Measurements from ENCODE around the gene UBIAD1. TPM values are rescaled to one million over a fixed set of nuclear protein-coding genes. Genes with fewer than 3 reads are reported as not detected.
"Not testable (repeated sequence)": the region's sequence is repeated elsewhere in the genome, so short reads cannot be mapped to it uniquely, and the experiment has no call there.

UBIAD1 gene
- total RNA-seq, 1 donor from 2014 or later, result 10.5 TPM

DNA sequence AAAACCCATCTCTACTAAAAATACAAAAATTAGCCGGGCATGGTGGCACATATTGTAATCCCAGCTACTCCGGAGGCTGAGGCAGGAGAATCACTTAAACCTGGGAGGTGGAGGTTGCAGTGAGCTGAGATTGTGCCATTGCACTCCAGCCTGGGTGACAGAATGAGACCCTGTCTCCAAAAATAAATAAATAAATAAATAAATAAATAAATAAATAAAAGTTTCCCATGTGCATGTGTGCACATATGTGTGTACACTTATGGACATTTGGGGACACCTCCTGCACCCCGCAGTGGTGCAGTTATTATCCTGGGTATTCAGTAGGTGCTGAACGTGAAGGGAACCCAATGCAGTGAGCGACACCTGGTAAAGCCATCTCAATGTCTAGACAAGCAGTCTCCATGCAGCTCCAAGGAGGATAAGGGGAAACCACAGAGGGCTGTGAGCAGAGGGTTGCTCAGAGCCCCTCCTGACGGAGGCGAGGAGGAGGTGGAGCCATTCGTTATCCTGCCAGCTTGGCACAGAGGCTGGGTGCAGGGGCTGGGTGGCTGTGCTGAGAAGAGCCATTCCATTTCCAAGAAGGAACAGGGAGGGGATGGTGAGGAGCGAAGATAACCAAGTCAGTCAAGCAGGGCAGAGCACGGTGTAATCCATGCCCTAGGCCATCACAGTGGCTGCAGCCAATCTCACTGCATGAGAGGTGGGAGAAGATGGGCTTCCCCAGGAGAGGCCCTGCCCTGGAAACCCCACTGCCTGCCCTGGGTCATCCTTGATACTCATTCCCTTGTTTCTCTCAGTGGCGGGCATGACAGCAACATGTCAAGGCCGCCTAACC, 25.6 kb downstream of the UBIAD1 start:
- H3K4me1 ChIP-seq, result no peaks in the 10 kb centered on the region
- intact Hi-C loops (cut with DNase I), result no loop called here
- no peaks in the 10 kb centered on the region for H3K9me3 ChIP-seq
- TF ChIP-seq, protein P1, sequence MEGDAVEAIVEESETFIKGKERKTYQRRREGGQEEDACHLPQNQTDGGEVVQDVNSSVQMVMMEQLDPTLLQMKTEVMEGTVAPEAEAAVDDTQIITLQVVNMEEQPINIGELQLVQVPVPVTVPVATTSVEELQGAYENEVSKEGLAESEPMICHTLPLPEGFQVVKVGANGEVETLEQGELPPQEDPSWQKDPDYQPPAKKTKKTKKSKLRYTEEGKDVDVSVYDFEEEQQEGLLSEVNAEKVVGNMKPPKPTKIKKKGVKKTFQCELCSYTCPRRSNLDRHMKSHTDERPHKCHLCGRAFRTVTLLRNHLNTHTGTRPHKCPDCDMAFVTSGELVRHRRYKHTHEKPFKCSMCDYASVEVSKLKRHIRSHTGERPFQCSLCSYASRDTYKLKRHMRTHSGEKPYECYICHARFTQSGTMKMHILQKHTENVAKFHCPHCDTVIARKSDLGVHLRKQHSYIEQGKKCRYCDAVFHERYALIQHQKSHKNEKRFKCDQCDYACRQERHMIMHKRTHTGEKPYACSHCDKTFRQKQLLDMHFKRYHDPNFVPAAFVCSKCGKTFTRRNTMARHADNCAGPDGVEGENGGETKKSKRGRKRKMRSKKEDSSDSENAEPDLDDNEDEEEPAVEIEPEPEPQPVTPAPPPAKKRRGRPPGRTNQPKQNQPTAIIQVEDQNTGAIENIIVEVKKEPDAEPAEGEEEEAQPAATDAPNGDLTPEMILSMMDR (IDR thresholded peaks at IDR 0.05), result no peak
- peaks cover 28% of the 10 kb centered on the region for H3K36me3 ChIP-seq
- H3K27me3 ChIP-seq (ENCODE audit: low read depth), result no peaks in the 10 kb centered on the region
- ATAC-seq (no peak), DNase-seq (no peak)
- no peak overlapping the region for H3K4me3 ChIP-seq
- no peak overlapping the region for H3K27ac ChIP-seq

DNA sequence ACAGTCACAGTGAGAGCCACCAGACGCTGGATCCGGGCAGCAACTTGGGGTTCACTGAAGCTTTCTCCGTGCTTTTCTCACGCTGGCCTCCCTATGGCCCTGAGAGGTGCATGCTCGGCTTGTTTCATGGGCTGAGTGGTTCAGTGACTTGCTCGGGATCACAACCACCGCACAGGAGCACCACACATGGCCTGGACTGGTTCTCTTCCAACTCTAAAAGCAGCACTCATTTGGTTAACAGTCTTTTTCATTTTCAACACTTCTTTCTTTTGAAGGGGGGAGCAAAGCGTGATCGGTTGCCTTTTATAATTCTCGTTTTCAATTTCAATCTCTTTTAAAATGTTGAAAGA, 26.2 kb downstream of the UBIAD1 start:
- TF ChIP-seq, protein P1 (IDR thresholded peaks at IDR 0.05), result no peak
- Histone ChIP-seq H3K36me3 (peaks cover 22% of the 10 kb centered on the region), H3K9me3 (no peaks in the 10 kb centered on the region), H3K27ac (no peak overlapping the region), H3K27me3 (ENCODE audit: low read depth) (no peaks in the 10 kb centered on the region), H3K4me1 (no peaks in the 10 kb centered on the region), H3K4me3 (no peak overlapping the region)
- DNase-seq (no peak), ATAC-seq (no peak)
- intact Hi-C loops (cut with DNase I), result no loop called here

DNA sequence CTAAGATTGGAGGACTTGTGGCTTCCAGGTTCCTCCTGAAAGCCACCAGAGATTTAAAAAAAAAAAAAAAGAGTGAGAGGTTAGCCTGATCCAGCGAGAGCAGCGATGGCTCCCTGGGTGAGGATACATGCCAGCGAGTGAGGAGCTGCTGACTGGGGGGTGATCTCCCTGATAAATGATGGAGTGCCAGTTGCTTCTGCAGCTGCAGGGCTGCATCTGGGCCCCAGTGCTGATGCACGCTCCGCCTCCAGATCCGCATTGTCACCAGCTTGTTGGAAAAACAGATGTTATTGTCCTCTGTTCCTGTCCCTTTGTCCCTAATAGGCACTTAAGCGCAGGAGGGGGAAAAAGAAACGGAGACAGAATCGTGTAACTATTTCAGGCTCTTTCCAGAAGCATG, 28.6 kb downstream of the UBIAD1 start:
- H3K9me3 ChIP-seq, result no peaks in the 10 kb centered on the region

DNA sequence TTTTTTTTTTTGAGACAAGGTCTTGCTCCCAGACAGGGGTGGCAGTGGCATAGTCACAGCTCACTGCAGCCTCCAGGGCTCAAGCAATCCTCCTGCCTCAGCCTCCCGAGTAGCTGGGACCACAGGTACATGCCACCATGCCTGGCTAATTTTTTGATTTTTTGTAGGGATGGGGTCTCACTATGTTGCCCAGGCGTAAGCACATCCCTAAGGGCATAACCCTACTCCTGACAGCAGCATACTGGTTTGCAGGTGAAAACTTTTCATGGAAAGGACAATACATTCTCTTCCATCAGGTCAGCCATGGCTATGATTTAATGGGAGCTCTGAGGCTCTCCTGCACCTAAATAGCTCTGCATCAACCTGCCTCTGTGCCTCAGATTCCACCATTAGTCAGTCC, 29.4 kb downstream of the UBIAD1 start:
- Histone ChIP-seq H3K4me3 (no peak overlapping the region), H3K36me3 (no peaks in the 10 kb centered on the region), H3K27ac (no peak overlapping the region), H3K4me1 (no peaks in the 10 kb centered on the region), H3K9me3 (no peaks in the 10 kb centered on the region), H3K27me3 (ENCODE audit: low read depth) (no peaks in the 10 kb centered on the region)
- no peak for DNase-seq
- intact Hi-C loops (cut with DNase I), result no loop called here
- TF ChIP-seq, protein P1 (IDR thresholded peaks at IDR 0.05), result no peak
- no peak for ATAC-seq

More for the DNA sequence above, 28.6 kb downstream of the UBIAD1 start:
- H3K4me1 ChIP-seq, result no peaks in the 10 kb centered on the region
- H3K4me3 ChIP-seq, result no peak overlapping the region
- no peaks in the 10 kb centered on the region for H3K27me3 ChIP-seq (ENCODE audit: low read depth)
- TF ChIP-seq, protein P1 (IDR thresholded peaks at IDR 0.05), result no peak
- no peak overlapping the region for H3K27ac ChIP-seq
- ATAC-seq (no peak), DNase-seq (no peak)
- intact Hi-C loops (cut with DNase I), result no loop called here
- H3K36me3 ChIP-seq, result no peaks in the 10 kb centered on the region

DNA sequence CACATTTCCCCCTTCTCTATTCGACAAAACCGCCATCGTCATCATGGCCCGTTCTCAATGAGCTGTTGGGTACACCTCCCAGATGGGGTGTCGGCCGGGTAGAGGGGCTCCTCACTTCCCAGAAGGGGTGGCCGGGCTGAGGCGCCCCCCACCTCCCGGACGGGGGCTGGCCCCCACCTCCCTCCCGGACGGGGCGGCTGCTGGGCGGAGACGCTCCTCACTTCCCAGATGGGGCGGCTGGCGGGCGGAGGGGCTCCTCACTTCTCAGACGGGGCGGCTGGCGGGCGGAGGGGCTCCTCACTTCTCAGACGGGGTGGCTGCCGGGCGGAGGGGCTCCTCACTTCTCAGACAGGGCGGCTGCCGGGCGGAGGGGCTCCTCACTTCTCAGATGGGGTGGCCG, 32.5 kb downstream of the UBIAD1 start:
- H3K36me3 ChIP-seq; H3K4me1 ChIP-seq; H3K27ac ChIP-seq; ATAC-seq; intact Hi-C loops (cut with DNase I); H3K27me3 ChIP-seq (ENCODE audit: low read depth); H3K9me3 ChIP-seq; H3K4me3 ChIP-seq; DNase-seq: not testable (repeated sequence)

DNA sequence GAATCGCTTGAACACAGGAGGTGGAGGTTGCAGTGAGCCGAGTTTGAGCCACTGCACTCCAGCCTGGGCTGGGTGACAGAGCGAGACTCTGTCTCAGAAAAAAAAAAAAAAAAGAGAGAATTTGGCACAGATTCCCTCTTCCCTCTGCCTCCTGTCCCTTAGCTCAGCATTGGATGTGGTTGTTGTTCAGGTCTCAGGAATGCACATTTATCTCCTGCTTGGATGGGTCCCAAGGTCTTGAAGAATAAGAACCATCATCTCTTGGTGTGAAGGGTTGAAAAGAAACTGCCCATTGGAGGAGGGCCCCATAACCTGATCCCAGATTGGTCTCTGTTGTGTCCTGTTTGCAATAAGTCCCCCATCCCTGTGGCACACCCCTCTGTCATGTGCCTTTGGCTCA, 34.9 kb downstream of the UBIAD1 start:
- intact Hi-C loops (cut with DNase I), result no loop called here
- no peak overlapping the region for H3K4me3 ChIP-seq
- H3K9me3 ChIP-seq, result no peaks in the 10 kb centered on the region
- ATAC-seq, result no peak
- no peaks in the 10 kb centered on the region for H3K27me3 ChIP-seq (ENCODE audit: low read depth)
- H3K27ac ChIP-seq, result no peak overlapping the region
- TF ChIP-seq, protein P1 (IDR thresholded peaks at IDR 0.05), result no peak
- H3K36me3 ChIP-seq, result no peaks in the 10 kb centered on the region
- DNase-seq, result no peak
- H3K4me1 ChIP-seq, result no peaks in the 10 kb centered on the region
